Suprapubic skin (tissue), 4 donors: ENCODE results near the gene HRG. TPM values are rescaled to one million over a fixed set of nuclear protein-coding genes. Genes with fewer than 3 reads are reported as not detected.

Source experiments
- DNase-seq, 2 donors: peaks; one replicate each; pipeline ENCODE4 v3.0.0-alpha.2; 2019; ENCODE audit warnings: low spot score in 2 of 2
- H3K27ac ChIP-seq: fragments of 200-600 bp; sonication (generic); one replicate; pipeline ENCODE4 v1.5.1; 2019
- H3K27me3 ChIP-seq: fragments of 200-600 bp; sonication (generic); one replicate; pipeline ENCODE4 v1.5.1; 2019
- H3K36me3 ChIP-seq: fragments of 200-600 bp; sonication (generic); one replicate; pipeline ENCODE4 v1.5.1; 2019
- H3K4me1 ChIP-seq: fragments of 200-600 bp; sonication (generic); one replicate; pipeline ENCODE4 v1.5.1; 2019
- H3K4me3 ChIP-seq: fragments of 200-600 bp; sonication (generic); one replicate; pipeline ENCODE4 v1.5.1; 2019; ENCODE audit warnings: mild to moderate bottlenecking
- H3K9me3 ChIP-seq: fragments of 200-600 bp; sonication (generic); one replicate; pipeline ENCODE4 v1.5.1; 2019
- CTCF ChIP-seq, 2 donors: fragments of 200-600 bp in 1 of 2; fragments of 450-650 bp in 1 of 2; sonication (generic) in 1 of 2; IDR thresholded peaks; one replicate each; pipeline ENCODE4 v1.5.1; 2016 to 2019; ENCODE audit warnings: antibody characterized with exemption in 2 of 2, mild to moderate bottlenecking in 1 of 2, moderate library complexity in 1 of 2
- EP300 ChIP-seq: sonication (generic); formaldehyde crosslinking; IDR thresholded peaks from one replicate; pipeline ENCODE4 v1.6.1; 2017; ENCODE audit warnings: antibody characterized with exemption
- POLR2A ChIP-seq, 2 donors: fragments of 450-650 bp; IDR thresholded peaks; one replicate each; pipeline ENCODE4 v1.6.1; 2017; ENCODE audit warnings: antibody characterized with exemption in 2 of 2, mild to moderate bottlenecking in 2 of 2, moderate library complexity in 2 of 2
- POLR2AphosphoS5 ChIP-seq, 3 donors: sonication (generic); formaldehyde crosslinking; IDR thresholded peaks; one replicate each; pipeline ENCODE4 v1.6.1; 2017; ENCODE audit warnings: antibody characterized with exemption in 3 of 3
- WGBS: methylation state at CpG from one replicate; pipeline ENCODE4 v1.1.5; 2018; 5-methylcytosine and 5-hydroxymethylcytosine counted together
- total RNA-seq, 4 donors: library from RNA; depleted of rRNA; stranded (reverse); fragments of >200 nt; gene quantifications; one replicate each; pipeline ENCODE4 v1.1.0, GENCODE V29; 2016

The HRG gene
- total RNA-seq, 4 donors from 2014 or later: 0.30 TPM; not detected in 3

DNA sequence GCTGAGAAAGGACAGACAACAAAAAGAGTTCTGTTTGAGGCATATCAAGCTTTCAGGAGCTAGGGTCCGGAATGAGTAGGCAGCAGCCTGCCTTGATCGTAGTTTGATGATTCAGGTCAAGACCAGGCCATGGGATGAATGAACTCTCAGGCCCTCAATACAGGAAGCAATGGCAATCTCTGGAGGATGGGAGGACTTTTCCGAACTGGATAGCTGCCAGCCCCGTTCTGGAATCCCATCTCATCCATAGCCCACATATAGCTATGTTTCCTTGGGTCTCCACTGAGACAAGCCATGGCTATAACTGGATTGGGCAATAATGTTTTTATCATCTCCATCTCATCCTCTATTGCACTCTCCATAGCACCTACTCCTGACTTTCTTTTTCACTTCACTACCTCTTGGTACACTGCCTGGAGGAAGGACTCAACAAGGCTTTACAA is 40.2 kb upstream of the HRG start:
- Histone ChIP-seq H3K36me3 (no peaks in the 10 kb centered on the region), H3K4me3 (no peak overlapping the region), H3K4me1 (no peaks in the 10 kb centered on the region), H3K9me3 (no peaks in the 10 kb centered on the region), H3K27ac (no peak overlapping the region), H3K27me3 (no peaks in the 10 kb centered on the region)
- TF ChIP-seq EP300: no peak
- TF ChIP-seq CTCF (IDR thresholded peaks at IDR 0.05): no peak
- TF ChIP-seq POLR2AphosphoS5 (IDR thresholded peaks at IDR 0.05): no peak
- TF ChIP-seq POLR2A (IDR thresholded peaks at IDR 0.05): no peak
- 76% methylated on average over 4 of the region's 4 CpGs for WGBS
- peak in 1 of 2 donors; percentile 16 for DNase-seq

- Histone ChIP-seq H3K27me3 (no peaks in the 10 kb centered on the region), H3K36me3 (no peaks in the 10 kb centered on the region), H3K9me3 (no peaks in the 10 kb centered on the region), H3K4me3 (no peak overlapping the region), H3K27ac (no peak overlapping the region), H3K4me1 (no peaks in the 10 kb centered on the region)
- no peak for TF ChIP-seq EP300
- no peak for TF ChIP-seq POLR2AphosphoS5 (IDR thresholded peaks at IDR 0.05)
- TF ChIP-seq CTCF (IDR thresholded peaks at IDR 0.05): no peak
- no peak for TF ChIP-seq POLR2A (IDR thresholded peaks at IDR 0.05)
- peak in 1 of 2 donors; percentile 24 for DNase-seq
- 70% methylated on average over 7 of the region's 7 CpGs for WGBS
Measured at GRCh38 chr3:186626254-186626847, 39.5 kb upstream of the HRG start.

GRCh38 chr3:186627852-186628414 is 37.9 kb upstream of the HRG start:
- H3K4me3 ChIP-seq: no peak overlapping the region
- DNase-seq: peak in 1 of 2 donors; percentile 11
- WGBS: 96% methylated on average over 7 of the region's 7 CpGs
- H3K9me3 ChIP-seq: no peaks in the 10 kb centered on the region
- H3K4me1 ChIP-seq: no peaks in the 10 kb centered on the region
- H3K36me3 ChIP-seq: no peaks in the 10 kb centered on the region
- no peak overlapping the region for H3K27ac ChIP-seq
- TF ChIP-seq CTCF (IDR thresholded peaks at IDR 0.05) (no peak), POLR2AphosphoS5 (IDR thresholded peaks at IDR 0.05) (no peak), EP300 (no peak), POLR2A (IDR thresholded peaks at IDR 0.05) (no peak)
- H3K27me3 ChIP-seq: no peaks in the 10 kb centered on the region

GRCh38 chr3:186628756-186629155 is 37.1 kb upstream of the HRG start:
- DNase-seq: no peak
- TF ChIP-seq POLR2A (IDR thresholded peaks at IDR 0.05) (no peak), POLR2AphosphoS5 (IDR thresholded peaks at IDR 0.05) (no peak), CTCF (IDR thresholded peaks at IDR 0.05) (no peak), EP300 (no peak)

DNA sequence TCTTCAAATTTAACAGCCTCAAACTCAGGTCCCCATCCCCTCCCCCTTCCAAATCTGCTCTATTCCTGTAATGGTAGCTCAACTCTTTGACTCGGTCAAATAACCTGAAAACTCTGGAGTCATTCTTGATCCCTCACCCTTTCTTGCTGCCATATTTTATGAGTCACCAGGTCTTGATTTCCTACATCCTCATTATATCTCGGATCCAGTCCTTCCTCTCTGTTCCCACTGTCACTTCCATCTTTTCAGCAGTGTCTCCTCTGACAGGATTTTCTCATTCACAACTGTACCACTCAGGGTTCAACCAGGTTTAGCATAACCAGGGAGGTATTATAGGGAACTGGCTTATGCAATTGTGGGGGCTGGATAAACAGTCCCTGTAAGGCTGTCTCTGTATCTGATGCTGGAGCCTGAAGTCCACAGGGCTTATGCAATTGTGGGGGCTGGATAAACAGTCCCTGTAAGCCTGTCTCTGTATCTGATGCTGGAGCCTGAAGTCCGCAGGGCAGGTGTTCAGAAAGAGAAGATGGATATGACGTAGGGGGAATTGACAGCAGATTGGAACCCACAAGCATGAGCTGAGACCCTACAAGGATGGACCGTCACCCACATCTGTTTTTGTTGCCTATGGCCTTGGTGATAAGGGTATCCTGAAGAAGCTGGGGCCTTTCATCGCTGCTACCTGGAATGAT is 34.7 kb upstream of the HRG start:
- 72% methylated on average over 6 of the region's 6 CpGs for WGBS
- peaks cover 4% of the 10 kb centered on the region for H3K4me1 ChIP-seq
- no peaks in the 10 kb centered on the region for H3K36me3 ChIP-seq
- no peaks in the 10 kb centered on the region for H3K27me3 ChIP-seq
- no peaks in the 10 kb centered on the region for H3K9me3 ChIP-seq
- no peak overlapping the region for H3K4me3 ChIP-seq
- no peak for TF ChIP-seq POLR2A (IDR thresholded peaks at IDR 0.05)
- no peak for TF ChIP-seq CTCF (IDR thresholded peaks at IDR 0.05)
- TF ChIP-seq POLR2AphosphoS5 (IDR thresholded peaks at IDR 0.05): no peak
- TF ChIP-seq EP300: no peak
- peak in 1 of 2 donors; percentile 40 for DNase-seq
- no peak overlapping the region for H3K27ac ChIP-seq

More at GRCh38 chr3:186628756-186629155, 37.1 kb upstream of the HRG start:
- no peak overlapping the region for H3K27ac ChIP-seq
- no peak overlapping the region for H3K4me3 ChIP-seq
- H3K36me3 ChIP-seq: no peaks in the 10 kb centered on the region
- 90% methylated on average over 7 of the region's 7 CpGs for WGBS
- H3K27me3 ChIP-seq: no peaks in the 10 kb centered on the region
- H3K9me3 ChIP-seq: no peaks in the 10 kb centered on the region
- peaks cover 4% of the 10 kb centered on the region for H3K4me1 ChIP-seq
